Measurements from ENCODE around the gene ASTN2. TPM values are rescaled to one million over a fixed set of nuclear protein-coding genes. Genes with fewer than 3 reads are reported as not detected.

Gene ASTN2
- total RNA-seq, 2 experiments from 2014 or later, result 1.7 to 4.2 TPM

DNA sequence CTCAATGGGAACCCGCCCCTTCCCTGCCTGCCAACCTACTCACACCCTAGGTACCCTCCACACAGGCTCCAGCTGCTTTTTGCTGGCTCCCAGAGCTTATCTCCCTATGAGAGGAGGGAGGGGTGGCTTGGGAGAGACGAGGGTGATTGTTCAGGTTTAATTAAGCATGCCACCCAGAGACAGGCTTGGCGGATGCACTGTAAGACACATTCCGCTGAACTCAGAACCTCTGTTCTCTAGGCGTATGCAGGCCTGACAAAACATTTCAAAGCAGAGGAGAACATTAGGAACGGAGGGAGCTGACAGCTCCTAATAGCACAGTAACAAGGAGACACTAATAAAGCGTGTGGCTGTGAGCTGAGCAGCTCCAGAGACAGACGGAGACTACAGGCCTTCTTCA is 647.6 kb downstream of the ASTN2 start:
- no peaks in the 10 kb centered on the region for H3K36me3 ChIP-seq (ENCODE audit: insufficient read depth, low read length)
- H3K9me2 ChIP-seq (ENCODE audit: insufficient read depth, low read length), result no peaks in the 10 kb centered on the region
- no peak overlapping the region for H2AFZ ChIP-seq (ENCODE audit: low read length)
- TF ChIP-seq CTCF (conservative IDR thresholded peaks at IDR 0.05; ENCODE audit: low read length), result no peak
- no peak for TF ChIP-seq EZH2phosphoT487 (IDR thresholded peaks at IDR 0.05; ENCODE audit: borderline replicate concordance, low read depth, low read length)
- no peak for DNase-seq (ENCODE audit: low spot score)
- no peak overlapping the region for H3K4me3 ChIP-seq (ENCODE audit: low read depth, low read length, poor library complexity, severe bottlenecking)
- POLR2A ChIA-PET, result no interaction called here
- intact Hi-C loops (cut with micrococcal nuclease; ENCODE audit: unreplicated experiment), result no loop called here
- no peaks in the 10 kb centered on the region for H3K9me3 ChIP-seq (ENCODE audit: low read length)
- no TSS peak for BruUV-seq (replicated peaks)
- no peaks in the 10 kb centered on the region for H4K20me1 ChIP-seq (ENCODE audit: insufficient read depth, low read length)
- no peaks in the 10 kb centered on the region for H3K79me2 ChIP-seq (ENCODE audit: insufficient read depth, low read depth, low read length)
- H3K4me1 ChIP-seq (ENCODE audit: insufficient read depth, low read length, poor library complexity, severe bottlenecking), result peaks cover 41% of the 10 kb centered on the region
- H3K27ac ChIP-seq (ENCODE audit: low read depth, low read length, poor library complexity, severe bottlenecking), result no peak overlapping the region
- CTCF ChIA-PET (ENCODE audit: unreplicated experiment), result interaction anchor here (0.6 kb wide), 1 partner anchor 376 kb away, joined by 3 read pairs; no protein-coding TSS in a partner anchor
- no peak overlapping the region for H3K4me2 ChIP-seq (ENCODE audit: low read length)

- H3K4me3 ChIP-seq (ENCODE audit: low read depth, low read length, poor library complexity, severe bottlenecking), result no peak overlapping the region
- no peaks in the 10 kb centered on the region for H3K9me3 ChIP-seq (ENCODE audit: low read length)
- no peaks in the 10 kb centered on the region for H3K36me3 ChIP-seq (ENCODE audit: insufficient read depth, low read length)
- intact Hi-C loops (cut with micrococcal nuclease; ENCODE audit: unreplicated experiment), result no loop called here
- TF ChIP-seq EZH2phosphoT487 (IDR thresholded peaks at IDR 0.05; ENCODE audit: borderline replicate concordance, low read depth, low read length) (no peak), CTCF (conservative IDR thresholded peaks at IDR 0.05; ENCODE audit: low read length) (no peak)
- H2AFZ ChIP-seq (ENCODE audit: low read length), result peak overlapping the region; percentile 76
- H3K79me2 ChIP-seq (ENCODE audit: insufficient read depth, low read depth, low read length), result no peaks in the 10 kb centered on the region
- H3K9me2 ChIP-seq (ENCODE audit: insufficient read depth, low read length), result no peaks in the 10 kb centered on the region
- BruUV-seq (replicated peaks), result no TSS peak
- CTCF ChIA-PET (ENCODE audit: unreplicated experiment), result interaction anchor here (1.3 kb wide), 1 partner anchor 24 kb away, joined by 3 read pairs; no protein-coding TSS in a partner anchor
- peaks cover 64% of the 10 kb centered on the region for H3K4me1 ChIP-seq (ENCODE audit: insufficient read depth, low read length, poor library complexity, severe bottlenecking)
- no peaks in the 10 kb centered on the region for H4K20me1 ChIP-seq (ENCODE audit: insufficient read depth, low read length)
- POLR2A ChIA-PET, result interaction anchor here (1.0 to 2.4 kb wide), 4 partner anchors 9 to 78 kb away, joined by 3 to 19 read pairs (median 8); partner anchors contain the start of gene TRIM32
- no peak for DNase-seq (ENCODE audit: low spot score)
- H3K27ac ChIP-seq (ENCODE audit: low read depth, low read length, poor library complexity, severe bottlenecking), result peak overlapping the region; percentile 88
- peak overlapping the region; percentile 73 for H3K4me2 ChIP-seq (ENCODE audit: low read length)
Measured at GRCh38 chr9:116765011-116765410, 649.8 kb downstream of the ASTN2 start.

GRCh38 chr9:116763770-116764169 is 651.1 kb downstream of the ASTN2 start:
- peak overlapping the region; percentile 76 for H2AFZ ChIP-seq (ENCODE audit: low read length)
- no peaks in the 10 kb centered on the region for H3K36me3 ChIP-seq (ENCODE audit: insufficient read depth, low read length)
- no TSS peak for BruUV-seq (replicated peaks)
- POLR2A ChIA-PET, result interaction anchor here (1.0 to 2.4 kb wide), 5 partner anchors 10 to 98 kb away, joined by 3 to 19 read pairs (median 5); partner anchors contain the start of gene TRIM32
- H3K27ac ChIP-seq (ENCODE audit: low read depth, low read length, poor library complexity, severe bottlenecking), result peak overlapping the region; percentile 88
- no peaks in the 10 kb centered on the region for H3K9me3 ChIP-seq (ENCODE audit: low read length)
- peak; percentile 87 for DNase-seq (ENCODE audit: low spot score)
- no peaks in the 10 kb centered on the region for H4K20me1 ChIP-seq (ENCODE audit: insufficient read depth, low read length)
- H3K9me2 ChIP-seq (ENCODE audit: insufficient read depth, low read length), result no peaks in the 10 kb centered on the region
- peak overlapping the region; percentile 73 for H3K4me2 ChIP-seq (ENCODE audit: low read length)
- CTCF ChIA-PET (ENCODE audit: unreplicated experiment), result interaction anchor here (0.7 to 1.0 kb wide), 2 partner anchors 11 to 26 kb away, joined by 3 read pairs; no protein-coding TSS in a partner anchor
- H3K79me2 ChIP-seq (ENCODE audit: insufficient read depth, low read depth, low read length), result no peaks in the 10 kb centered on the region
- peak overlapping the region; percentile 39 for H3K4me3 ChIP-seq (ENCODE audit: low read depth, low read length, poor library complexity, severe bottlenecking)
- intact Hi-C loops (cut with micrococcal nuclease; ENCODE audit: unreplicated experiment), result no loop called here
- TF ChIP-seq CTCF (conservative IDR thresholded peaks at IDR 0.05; ENCODE audit: low read length), result no peak
- TF ChIP-seq EZH2phosphoT487 (IDR thresholded peaks at IDR 0.05; ENCODE audit: borderline replicate concordance, low read depth, low read length), result no peak
- peaks cover 62% of the 10 kb centered on the region for H3K4me1 ChIP-seq (ENCODE audit: insufficient read depth, low read length, poor library complexity, severe bottlenecking)
